Gastrocnemius medialis (tissue), 4 donors: ENCODE data around the gene DDR2. TPM values are rescaled to one million over a fixed set of nuclear protein-coding genes. Genes with fewer than 3 reads are reported as not detected.

ENCODE experiments used
- ATAC-seq, 2 donors: fragments of 150-250 bp; one replicate each; pipeline ENCODE4 v1.9.1; 2016
- DNase-seq, 2 donors: peaks; one replicate each; pipeline ENCODE4 v3.0.0-alpha.2; 2019
- H3K27ac ChIP-seq, 4 donors: fragments of 200-600 bp; sonication (generic); 1 replicate in 1 of 4; 2 replicates in 3 of 4; pipeline ENCODE4 v1.5.1; 2016 to 2018; ENCODE audit warnings: mild to moderate bottlenecking in 2 of 4, moderate library complexity in 1 of 4
- H3K27me3 ChIP-seq, 3 donors: fragments of 200-600 bp; sonication (generic) in 2 of 3; 1 replicate in 1 of 3; 2 replicates in 2 of 3; pipeline versions ENCODE4 v1.5.1 to v1.6.0; 2016 to 2019; ENCODE audit warnings: mild to moderate bottlenecking in 1 of 3, moderate library complexity in 1 of 3
- H3K36me3 ChIP-seq, 2 donors: fragments of 200-600 bp; sonication (generic) in 1 of 2; one replicate each; pipeline ENCODE4 v1.5.1; 2017 to 2018
- H3K4me1 ChIP-seq, 2 donors: fragments of 200-600 bp; sonication (generic) in 1 of 2; one replicate each; pipeline ENCODE4 v1.5.1; 2016 to 2017; ENCODE audit warnings: mild to moderate bottlenecking in 2 of 2
- H3K4me3 ChIP-seq, 4 donors: fragments of 200-600 bp; sonication (generic) in 3 of 4; 1 replicate in 1 of 4; 2 replicates in 3 of 4; pipeline ENCODE4 v1.5.1; 2016 to 2019; ENCODE audit warnings: mild to moderate bottlenecking in 2 of 4
- H3K9me3 ChIP-seq, 3 donors: fragments of 200-600 bp; sonication (generic) in 2 of 3; 1 replicate in 1 of 3; 2 replicates in 2 of 3; pipeline ENCODE4 v1.5.1; 2016 to 2019
- CTCF ChIP-seq, 5 experiments: fragments of 450-650 bp in 3 of 5; fragments of 200-600 bp in 2 of 5; sonication (generic) in 2 of 5; IDR thresholded peaks in 4 of 5; conservative IDR thresholded peaks in 1 of 5; 1 replicate in 4 of 5; 2 replicates in 1 of 5; pipeline ENCODE4 v1.5.1; 2016 to 2019; ENCODE audit warnings: antibody characterized with exemption in 5 of 5, mild to moderate bottlenecking in 3 of 5, moderate library complexity in 3 of 5
- POLR2A ChIP-seq, 2 donors: fragments of 450-650 bp; IDR thresholded peaks; one replicate each; pipeline ENCODE4 v1.6.1; 2017; ENCODE audit warnings: antibody characterized with exemption in 2 of 2, mild to moderate bottlenecking in 2 of 2, moderate library complexity in 2 of 2
- in situ Hi-C, 4 donors: fragments of 200-750 bp; cut with MboI; loops; one replicate each; pipeline versions ENCODE4 v1.15.0 to v1.8.0; 2017; ENCODE audit warnings: low sequenced_read_pairs in 4 of 4
- intact Hi-C: fragments of 100-400 bp; cut with DNase I; formaldehyde crosslinking; loops from one replicate; pipeline ENCODE4 v1.15.1; 2023; ENCODE audit warnings: low total_unique reads
- total RNA-seq, 4 donors: library from RNA; depleted of rRNA; stranded (reverse); fragments of >200 nt; gene quantifications; one replicate each; pipeline versions ENCODE4 v1.1.0 to v1.2.3, GENCODE V29; 2016

The DDR2 gene
- total RNA-seq, 4 donors from 2014 or later = 9.8 to 15.4 (median 10.6) TPM

DNA sequence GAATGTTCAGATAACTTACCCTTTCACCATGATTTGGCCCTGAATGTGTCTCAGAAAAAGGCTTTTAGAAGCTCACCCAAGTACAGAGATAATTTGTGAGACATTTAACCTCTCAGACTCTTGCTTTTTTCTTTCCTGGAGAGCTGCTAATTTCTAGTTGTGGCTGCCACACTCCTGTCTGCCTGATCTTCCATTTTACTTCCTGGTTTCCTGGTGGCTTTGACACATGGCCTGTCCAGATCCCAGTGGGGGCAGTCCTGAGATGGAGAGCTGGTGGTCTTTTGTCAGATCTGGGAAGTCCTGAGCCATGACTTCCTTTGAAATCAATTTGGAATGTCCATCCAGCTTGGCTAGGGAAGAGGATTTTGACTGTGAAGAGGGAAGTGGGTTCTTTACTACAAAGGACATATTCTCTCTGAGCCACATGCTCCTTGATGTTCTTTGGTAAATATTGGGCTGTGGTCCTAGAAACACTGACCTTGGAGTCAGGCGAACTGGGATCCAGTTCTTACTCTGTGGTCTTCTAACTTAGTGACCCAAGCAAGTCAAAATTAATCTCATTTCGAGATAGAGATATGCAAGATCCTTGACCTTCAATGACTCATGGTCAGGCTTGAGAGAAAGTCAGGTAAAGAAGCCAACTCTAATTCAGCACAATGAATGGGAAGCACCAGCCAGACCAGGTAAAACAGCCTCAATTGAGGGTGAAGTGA, 80.2 kb downstream of the DDR2 start:
- peaks cover 6 to 12% of the 10 kb centered on the region in 2 donors for H3K4me1 ChIP-seq
- H3K9me3 ChIP-seq = no peaks in the 10 kb centered on the region
- no peaks in the 10 kb centered on the region for H3K27me3 ChIP-seq
- TF ChIP-seq CTCF (IDR thresholded peaks at IDR 0.05 in 4 of 5, conservative IDR thresholded peaks at IDR 0.05 in 1 of 5) = no peak
- TF ChIP-seq POLR2A (IDR thresholded peaks at IDR 0.05) = no peak
- no peak overlapping the region for H3K27ac ChIP-seq
- no peak for DNase-seq
- no peak overlapping the region for H3K4me3 ChIP-seq
- in situ Hi-C loops (no loop called here), intact Hi-C loops (no loop called here)
- no peaks in the 10 kb centered on the region for H3K36me3 ChIP-seq
- no peak for ATAC-seq

DNA sequence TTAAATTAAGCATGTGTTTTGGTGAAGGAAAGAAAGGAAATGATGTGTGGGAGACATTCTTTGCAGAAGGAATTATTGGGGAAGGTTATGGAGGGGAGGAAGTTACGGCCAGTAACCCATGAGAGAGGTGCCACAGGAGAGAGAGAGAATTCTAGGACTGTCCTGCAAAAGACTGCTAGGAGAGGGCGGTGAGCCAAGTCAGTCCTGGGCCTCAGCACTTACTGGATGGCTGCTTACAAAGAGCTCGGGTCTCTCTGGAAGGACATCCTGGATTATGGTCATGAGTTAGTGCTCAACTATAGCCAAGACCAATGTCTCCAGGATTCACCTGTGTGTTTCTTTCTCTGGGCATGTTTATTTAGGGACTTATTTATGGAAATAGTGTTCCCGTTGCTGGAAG, 83.9 kb downstream of the DDR2 start:
- H3K9me3 ChIP-seq = no peaks in the 10 kb centered on the region
- H3K27me3 ChIP-seq = no peaks in the 10 kb centered on the region
- H3K4me1 ChIP-seq = no peaks in the 10 kb centered on the region
- no peak for ATAC-seq
- in situ Hi-C loops (no loop called here), intact Hi-C loops (no loop called here)
- no peak for DNase-seq
- H3K27ac ChIP-seq = no peak overlapping the region
- H3K4me3 ChIP-seq = no peak overlapping the region
- no peaks in the 10 kb centered on the region for H3K36me3 ChIP-seq
- TF ChIP-seq POLR2A (IDR thresholded peaks at IDR 0.05) (no peak), CTCF (IDR thresholded peaks at IDR 0.05 in 4 of 5, conservative IDR thresholded peaks at IDR 0.05 in 1 of 5) (no peak)

GRCh38 chr1:162716552-162716951, 84.3 kb downstream of the DDR2 start:
- TF ChIP-seq POLR2A (IDR thresholded peaks at IDR 0.05) (no peak), CTCF (IDR thresholded peaks at IDR 0.05 in 4 of 5, conservative IDR thresholded peaks at IDR 0.05 in 1 of 5) (no peak)
- Histone ChIP-seq H3K36me3 (no peaks in the 10 kb centered on the region), H3K4me3 (no peak overlapping the region), H3K9me3 (no peaks in the 10 kb centered on the region), H3K27me3 (no peaks in the 10 kb centered on the region), H3K27ac (no peak overlapping the region), H3K4me1 (no peaks in the 10 kb centered on the region)
- intact Hi-C loops (no loop called here), in situ Hi-C loops (no loop called here)
- no peak for DNase-seq
- no peak for ATAC-seq

DNA sequence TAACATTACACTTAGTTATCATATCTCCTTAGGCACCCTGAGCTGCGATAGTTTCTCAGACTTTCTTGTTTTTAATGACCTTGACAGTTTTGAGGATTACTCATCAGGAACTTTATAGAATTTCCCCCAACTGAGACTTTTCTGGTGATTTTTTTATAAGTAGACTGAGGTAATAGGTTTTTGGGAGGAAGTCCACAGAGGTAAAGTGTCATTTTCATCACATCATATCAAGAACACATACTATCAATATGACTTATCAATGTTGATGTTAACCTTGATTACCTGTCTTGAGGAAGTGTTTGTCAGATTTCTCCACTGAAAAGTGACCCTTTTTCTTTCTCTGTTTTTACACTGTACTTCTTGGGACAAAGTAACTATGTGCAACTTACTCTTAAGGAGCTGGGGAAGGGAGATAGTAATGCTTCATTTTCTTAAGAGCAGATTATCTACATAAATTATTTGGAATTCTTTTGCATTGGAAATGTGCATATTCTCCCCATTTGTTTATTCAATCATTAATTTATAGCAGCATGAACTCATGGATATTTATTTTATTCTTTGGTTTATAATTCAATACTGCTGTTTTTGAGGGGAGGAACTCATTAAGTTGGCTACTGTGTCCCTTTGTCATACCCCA, 85.4 kb downstream of the DDR2 start:
- DNase-seq = no peak
- Histone ChIP-seq H3K36me3 (no peaks in the 10 kb centered on the region), H3K4me1 (no peaks in the 10 kb centered on the region), H3K9me3 (no peaks in the 10 kb centered on the region), H3K27me3 (no peaks in the 10 kb centered on the region), H3K4me3 (no peak overlapping the region), H3K27ac (no peak overlapping the region)
- in situ Hi-C loops = no loop called here
- no peak for ATAC-seq
- TF ChIP-seq POLR2A (IDR thresholded peaks at IDR 0.05) (no peak), CTCF (IDR thresholded peaks at IDR 0.05 in 4 of 5, conservative IDR thresholded peaks at IDR 0.05 in 1 of 5) (no peak)
- intact Hi-C loops = no loop called here
